Brain microvascular endothelial cell (primary cell): ENCODE data around the gene CHI3L1.

Experiments used
- DNase-seq: peaks from one replicate; pipeline ENCODE4 v3.0.0-alpha.2; 2020
- H3K27ac ChIP-seq: fragments of 250-450 bp; sonication (Bioruptor Pico); 2 replicates; pipeline ENCODE4 v1.5.1; 2020; ENCODE audit warnings: mild to moderate bottlenecking, moderate library complexity
- H3K27me3 ChIP-seq: fragments of 250-450 bp; sonication (Bioruptor Pico); replicated peaks from 2 replicates; pipeline ENCODE4 v1.5.1; 2020; ENCODE audit warnings: mild to moderate bottlenecking
- H3K36me3 ChIP-seq: fragments of 250-450 bp; sonication (Bioruptor Pico); replicated peaks from 2 replicates; pipeline ENCODE4 v1.5.1; 2020; ENCODE audit warnings: mild to moderate bottlenecking
- H3K4me3 ChIP-seq: 2 replicates; pipeline ENCODE4 v1.5.1; 2011; ENCODE audit warnings: low read depth, mild to moderate bottlenecking, control low read depth, low read length, moderate library complexity
- CTCF ChIP-seq: IDR thresholded peaks from 2 replicates; pipeline ENCODE4 v1.5.1; 2011; ENCODE audit warnings: low read depth, mild to moderate bottlenecking, moderate library complexity, low read length, control low read depth, inconsistent platforms; ENCODE audit errors: missing control alignments
- in situ Hi-C: cut with HindIII; loops from 2 replicates; pipeline ENCODE4 v1.10.0; 2017; ENCODE audit warnings: low sequenced_read_pairs, low pct_ligation_motif_present

The CHI3L1 gene

GRCh38 chr1:203187304-203187685 is 791 bp upstream of the CHI3L1 start:
- no peak overlapping the region for H3K27ac ChIP-seq
- TF ChIP-seq CTCF: no peak
- in situ Hi-C loops: no loop called here
- no peaks in the 10 kb centered on the region for H3K27me3 ChIP-seq
- no peaks in the 10 kb centered on the region for H3K36me3 ChIP-seq
- H3K4me3 ChIP-seq: no peak overlapping the region
- DNase-seq: no peak

DNA sequence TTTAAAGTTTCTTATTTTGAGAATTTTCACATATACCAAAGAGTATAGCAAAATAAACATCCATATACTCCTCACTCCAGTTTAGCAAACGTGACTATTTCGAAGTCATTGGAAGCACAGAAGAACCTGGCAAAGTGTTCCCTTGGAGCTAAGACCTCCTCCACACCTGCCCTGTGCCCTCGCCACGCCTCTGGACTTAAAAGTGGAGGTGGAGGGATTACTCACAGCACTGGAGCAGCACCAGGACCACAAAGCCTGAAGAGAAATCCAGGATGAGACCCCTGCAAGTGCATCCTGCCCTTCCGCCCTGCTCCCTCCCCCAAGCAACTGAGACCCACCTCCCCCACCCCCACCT is 436 bp downstream of the CHI3L1 start:
- in situ Hi-C loops: no loop called here
- Histone ChIP-seq H3K27ac (no peak overlapping the region), H3K4me3 (no peak overlapping the region), H3K27me3 (no peaks in the 10 kb centered on the region), H3K36me3 (no peaks in the 10 kb centered on the region)
- DNase-seq: no peak
- no peak for TF ChIP-seq CTCF

GRCh38 chr1:203185585-203185984 is 919 bp downstream of the CHI3L1 start:
- H3K27ac ChIP-seq: no peak overlapping the region
- in situ Hi-C loops: no loop called here
- TF ChIP-seq CTCF: no peak
- no peak overlapping the region for H3K4me3 ChIP-seq
- H3K36me3 ChIP-seq: no peaks in the 10 kb centered on the region
- DNase-seq: no peak
- H3K27me3 ChIP-seq: no peaks in the 10 kb centered on the region

DNA sequence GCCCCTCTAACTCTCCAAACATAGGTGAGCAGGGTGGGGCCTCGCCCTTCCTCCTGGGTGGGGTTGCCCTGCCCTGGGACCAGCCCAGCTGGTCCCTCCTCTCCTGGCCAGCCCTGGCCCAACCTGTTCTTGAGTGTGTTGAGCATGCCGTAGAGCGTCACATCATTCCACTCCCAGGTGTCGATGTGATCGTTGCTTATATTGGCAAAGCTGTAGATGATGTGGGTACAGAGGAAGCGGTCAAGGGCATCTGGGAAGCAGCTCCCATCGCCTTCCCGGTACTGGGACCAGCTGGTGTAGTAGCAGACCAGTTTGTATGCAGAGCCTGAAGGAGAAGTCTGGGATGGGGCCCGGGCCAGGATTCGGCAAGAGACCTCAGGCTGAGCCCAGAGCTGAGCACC is 1.4 kb downstream of the CHI3L1 start:
- TF ChIP-seq CTCF: no peak
- Histone ChIP-seq H3K36me3 (no peaks in the 10 kb centered on the region), H3K27ac (no peak overlapping the region), H3K4me3 (no peak overlapping the region), H3K27me3 (no peaks in the 10 kb centered on the region)
- no peak for DNase-seq
- in situ Hi-C loops: no loop called here

DNA sequence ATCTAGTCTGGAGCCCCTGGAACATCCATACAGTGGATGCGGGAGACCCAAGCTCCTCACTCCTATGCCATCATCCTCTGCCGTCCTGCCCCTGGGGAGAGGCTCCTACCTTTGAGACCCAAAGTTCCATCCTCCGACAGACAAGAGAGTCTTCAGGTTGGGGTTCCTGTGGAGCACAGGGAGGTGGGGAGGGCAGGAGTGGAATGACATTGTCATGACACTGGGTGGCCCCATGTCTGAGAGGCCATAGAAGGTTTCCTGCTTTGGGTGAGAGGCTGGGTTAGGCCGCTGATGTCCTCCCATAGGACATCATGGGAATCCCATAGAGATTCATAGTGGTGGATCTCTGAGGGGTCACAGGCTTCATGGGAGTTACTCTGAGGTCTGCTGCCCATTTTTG is 2.0 kb downstream of the CHI3L1 start:
- in situ Hi-C loops: no loop called here
- no peak overlapping the region for H3K27ac ChIP-seq
- no peak for TF ChIP-seq CTCF

DNA sequence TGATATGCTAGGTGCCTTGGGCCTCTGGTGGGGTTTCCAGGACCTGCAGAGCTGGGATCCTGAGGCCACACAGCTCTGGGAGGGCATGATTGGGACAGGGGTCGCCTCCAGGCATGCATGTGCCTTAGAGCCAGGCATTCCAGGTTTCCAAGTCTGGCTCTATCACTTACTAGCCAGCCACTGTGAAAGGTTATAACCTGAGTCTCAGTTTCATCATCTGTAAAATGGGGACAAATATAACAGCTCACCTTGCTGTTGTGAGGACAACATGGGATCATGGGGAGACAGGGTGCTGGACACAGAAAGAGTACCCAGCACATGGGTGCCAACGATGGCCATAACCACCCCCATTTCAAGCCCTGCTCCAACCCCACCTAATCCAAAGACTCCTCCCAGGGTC is 2.7 kb downstream of the CHI3L1 start:
- H3K4me3 ChIP-seq: no peak overlapping the region
- no peaks in the 10 kb centered on the region for H3K36me3 ChIP-seq

More for the DNA sequence above, 2.0 kb downstream of the CHI3L1 start:
- no peak for DNase-seq
- Histone ChIP-seq H3K36me3 (no peaks in the 10 kb centered on the region), H3K27me3 (no peaks in the 10 kb centered on the region), H3K4me3 (no peak overlapping the region)

More for the DNA sequence above, 2.7 kb downstream of the CHI3L1 start:
- in situ Hi-C loops: no loop called here
- TF ChIP-seq CTCF: no peak
- no peak for DNase-seq
- Histone ChIP-seq H3K27ac (no peak overlapping the region), H3K27me3 (no peaks in the 10 kb centered on the region)
